Thyroid gland (tissue), 4 donors: Measurements from ENCODE around the gene PPP1R12B. TPM values are rescaled to one million over a fixed set of nuclear protein-coding genes. Genes with fewer than 3 reads are reported as not detected.

Source experiments
- DNase-seq, 2 donors: peaks; one replicate each; pipeline ENCODE4 v3.0.0-alpha.2; 2019
- H3K27ac ChIP-seq, 3 donors: fragments of 200-600 bp; sonication (generic); 1 replicate in 2 of 3; 2 replicates in 1 of 3; pipeline ENCODE4 v1.5.1; 2016 to 2019; ENCODE audit warnings: mild to moderate bottlenecking in 1 of 3, moderate library complexity in 1 of 3
- H3K27me3 ChIP-seq: fragments of 200-600 bp; sonication (generic); one replicate; pipeline ENCODE4 v1.5.1; 2019
- H3K36me3 ChIP-seq, 2 donors: fragments of 200-600 bp; sonication (generic); one replicate each; pipeline ENCODE4 v1.5.1; 2016 to 2019
- H3K4me1 ChIP-seq, 2 donors: fragments of 200-600 bp; sonication (generic); one replicate each; pipeline ENCODE4 v1.5.1; 2017 to 2019
- H3K4me3 ChIP-seq, 3 donors: fragments of 200-600 bp; sonication (generic); replicated peaks in 1 of 3; 1 replicate in 2 of 3; 2 replicates in 1 of 3; pipeline ENCODE4 v1.5.1; 2016; ENCODE audit warnings: mild to moderate bottlenecking in 1 of 3
- H3K9me3 ChIP-seq: fragments of 200-600 bp; sonication (generic); one replicate; pipeline ENCODE4 v1.5.1; 2017
- POLR2A ChIP-seq, 2 donors: fragments of 450-650 bp; IDR thresholded peaks; one replicate each; pipeline ENCODE4 v1.6.1; 2017; ENCODE audit warnings: antibody characterized with exemption in 2 of 2, mild to moderate bottlenecking in 2 of 2, moderate library complexity in 1 of 2
- WGBS, 2 donors: methylation state at CpG; one replicate each; pipeline ENCODE4 v1.1.5; 2017; 5-methylcytosine and 5-hydroxymethylcytosine counted together
- intact Hi-C: fragments of 100-400 bp; cut with DNase I; formaldehyde crosslinking; loops from one replicate; pipeline ENCODE4 v1.15.1; 2023
- total RNA-seq, 4 donors: library from RNA; depleted of rRNA; stranded (reverse); fragments of >200 nt; gene quantifications; one replicate each; pipeline ENCODE4 v1.2.3, GENCODE V29; 2016
- TF ChIP-seq, protein P1 (sequence below), 6 experiments: fragments of 200-600 bp in 3 of 6; fragments of 450-650 bp in 3 of 6; sonication (generic) in 3 of 6; IDR thresholded peaks; one replicate each; pipeline ENCODE4 v1.5.1; 2016 to 2019; ENCODE audit warnings: antibody characterized with exemption in 6 of 6, mild to moderate bottlenecking in 2 of 6, inconsistent platforms in 1 of 6, moderate library complexity in 1 of 6

Gene PPP1R12B
- total RNA-seq, 4 donors from 2014 or later = 34.9 to 48.5 (median 41.3) TPM

DNA sequence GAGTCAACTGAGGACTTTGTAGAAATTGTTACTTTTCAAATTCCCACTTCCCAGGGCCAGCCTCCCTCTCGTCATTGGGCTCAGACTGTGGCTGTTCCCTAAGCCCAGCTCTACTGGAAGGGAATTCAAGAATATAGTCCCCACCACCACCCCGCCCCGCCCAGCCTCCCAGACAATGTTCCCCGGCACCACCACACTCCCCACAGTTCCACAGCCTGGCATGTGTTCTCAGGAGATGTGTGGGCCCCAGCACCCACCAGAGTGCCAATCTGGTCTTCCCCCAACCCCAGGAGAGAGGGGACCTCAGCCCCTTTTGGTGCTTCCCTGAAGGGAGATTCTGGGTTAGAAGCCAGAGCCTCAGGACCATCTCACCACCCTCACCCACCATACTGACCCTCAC lies 241.6 kb downstream of the PPP1R12B start:
- intact Hi-C loops = no loop called here
- no peaks in the 10 kb centered on the region for H3K9me3 ChIP-seq
- H3K27ac ChIP-seq = peak overlapping the region in 2 of 3 donors; percentile 71 to 72
- DNase-seq = no peak
- WGBS, 2 donors = 90 to 96% methylated on average over 4 of the region's 4 CpGs
- TF ChIP-seq, protein P1, sequence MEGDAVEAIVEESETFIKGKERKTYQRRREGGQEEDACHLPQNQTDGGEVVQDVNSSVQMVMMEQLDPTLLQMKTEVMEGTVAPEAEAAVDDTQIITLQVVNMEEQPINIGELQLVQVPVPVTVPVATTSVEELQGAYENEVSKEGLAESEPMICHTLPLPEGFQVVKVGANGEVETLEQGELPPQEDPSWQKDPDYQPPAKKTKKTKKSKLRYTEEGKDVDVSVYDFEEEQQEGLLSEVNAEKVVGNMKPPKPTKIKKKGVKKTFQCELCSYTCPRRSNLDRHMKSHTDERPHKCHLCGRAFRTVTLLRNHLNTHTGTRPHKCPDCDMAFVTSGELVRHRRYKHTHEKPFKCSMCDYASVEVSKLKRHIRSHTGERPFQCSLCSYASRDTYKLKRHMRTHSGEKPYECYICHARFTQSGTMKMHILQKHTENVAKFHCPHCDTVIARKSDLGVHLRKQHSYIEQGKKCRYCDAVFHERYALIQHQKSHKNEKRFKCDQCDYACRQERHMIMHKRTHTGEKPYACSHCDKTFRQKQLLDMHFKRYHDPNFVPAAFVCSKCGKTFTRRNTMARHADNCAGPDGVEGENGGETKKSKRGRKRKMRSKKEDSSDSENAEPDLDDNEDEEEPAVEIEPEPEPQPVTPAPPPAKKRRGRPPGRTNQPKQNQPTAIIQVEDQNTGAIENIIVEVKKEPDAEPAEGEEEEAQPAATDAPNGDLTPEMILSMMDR (IDR thresholded peaks at IDR 0.05) = no peak
- TF ChIP-seq POLR2A (IDR thresholded peaks at IDR 0.05) = no peak
- H3K27me3 ChIP-seq = no peaks in the 10 kb centered on the region
- peaks cover 25 to 44% of the 10 kb centered on the region in 2 donors for H3K4me1 ChIP-seq
- H3K4me3 ChIP-seq = no peak overlapping the region
- no peaks in the 10 kb centered on the region for H3K36me3 ChIP-seq

DNA sequence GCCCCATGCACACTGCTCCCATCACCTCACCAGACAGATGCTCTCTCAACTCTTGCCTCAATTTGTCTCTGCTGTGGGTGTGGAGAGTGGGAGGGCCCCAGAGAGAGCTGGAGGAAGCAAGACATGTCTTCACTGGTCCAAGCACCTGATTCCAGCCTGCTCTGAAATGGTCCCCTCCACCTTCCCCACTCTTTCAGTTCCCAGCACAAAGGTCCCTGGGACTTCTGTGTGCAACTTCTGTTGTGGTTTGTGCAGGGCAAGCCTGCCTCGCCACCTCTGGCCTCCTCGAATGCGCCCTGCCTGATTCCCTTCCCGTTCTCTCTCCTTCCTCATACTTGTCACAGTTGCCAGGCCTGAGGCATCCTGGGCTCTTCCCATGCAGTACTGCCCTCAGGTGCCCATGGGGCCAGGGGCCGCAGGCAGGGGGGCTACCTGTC lies 242.5 kb downstream of the PPP1R12B start:
- no peak for TF ChIP-seq POLR2A (IDR thresholded peaks at IDR 0.05)
- TF ChIP-seq, protein P1 (IDR thresholded peaks at IDR 0.05) = no peak
- intact Hi-C loops = no loop called here
- no peaks in the 10 kb centered on the region for H3K27me3 ChIP-seq
- H3K27ac ChIP-seq = peak overlapping the region in 1 of 3 donors; percentile 72
- H3K4me1 ChIP-seq = peaks cover 23 to 40% of the 10 kb centered on the region in 2 donors
- H3K4me3 ChIP-seq = no peak overlapping the region
- no peaks in the 10 kb centered on the region for H3K9me3 ChIP-seq
- H3K36me3 ChIP-seq = no peaks in the 10 kb centered on the region
- no peak for DNase-seq
- 90% methylated on average over 5 of the region's 5 CpGs for WGBS, 2 donors

DNA sequence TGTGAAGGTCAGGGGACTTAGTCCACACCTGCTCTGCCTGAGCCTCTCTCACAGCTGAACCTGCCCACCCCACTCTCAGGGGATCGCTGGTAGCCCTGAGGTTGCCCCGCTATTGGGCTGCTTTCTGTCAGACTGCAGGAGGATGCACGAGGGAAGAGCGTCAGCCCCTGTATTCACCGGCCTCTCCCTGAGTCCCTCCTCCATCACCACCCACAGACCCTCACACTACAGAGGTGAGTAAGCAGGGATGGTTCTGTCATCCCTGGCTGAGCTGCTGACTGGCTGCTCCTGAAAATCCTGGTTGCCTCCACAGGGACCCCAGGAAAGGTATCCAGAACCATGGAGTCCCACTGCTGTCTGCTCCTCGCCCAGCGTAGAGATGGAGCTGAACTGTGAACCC lies 243.0 kb downstream of the PPP1R12B start:
- intact Hi-C loops = no loop called here
- Histone ChIP-seq H3K36me3 (no peaks in the 10 kb centered on the region), H3K27me3 (no peaks in the 10 kb centered on the region), H3K27ac (peak overlapping the region in 1 of 3 donors; percentile 72), H3K9me3 (no peaks in the 10 kb centered on the region), H3K4me1 (peaks cover 18 to 35% of the 10 kb centered on the region in 2 donors), H3K4me3 (no peak overlapping the region)
- TF ChIP-seq, protein P1 (IDR thresholded peaks at IDR 0.05) = no peak
- no peak for TF ChIP-seq POLR2A (IDR thresholded peaks at IDR 0.05)
- WGBS, 2 donors = 88 to 100% methylated on average over 1 to 7 of the region's 7 CpGs
- DNase-seq = no peak

DNA sequence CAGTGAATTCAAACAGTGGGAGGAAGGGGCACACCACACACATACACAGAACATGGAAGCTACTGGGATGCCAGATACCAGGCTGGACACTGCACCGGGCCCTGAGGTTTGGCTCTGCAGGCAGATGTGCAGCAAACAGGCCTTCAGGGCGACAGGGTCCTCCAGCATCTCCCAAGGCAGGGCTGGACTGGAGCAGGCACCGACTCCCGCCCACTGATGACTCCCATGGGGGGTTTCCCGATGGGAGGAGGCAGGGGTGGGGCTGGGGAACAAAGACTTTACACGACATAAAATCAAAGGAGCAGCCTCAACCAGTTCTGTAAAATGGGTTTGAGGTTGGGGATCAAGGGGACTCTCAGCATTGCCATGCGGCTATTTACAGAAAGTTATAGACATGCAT lies 243.6 kb downstream of the PPP1R12B start:
- H3K27me3 ChIP-seq = no peaks in the 10 kb centered on the region
- no peaks in the 10 kb centered on the region for H3K9me3 ChIP-seq
- no peak overlapping the region for H3K4me3 ChIP-seq
- H3K27ac ChIP-seq = no peak overlapping the region
- WGBS, 2 donors = 87 to 93% methylated on average over 6 to 7 of the region's 7 CpGs
- intact Hi-C loops = no loop called here
- H3K4me1 ChIP-seq = peaks cover 18 to 30% of the 10 kb centered on the region in 2 donors
- no peak for DNase-seq
- H3K36me3 ChIP-seq = no peaks in the 10 kb centered on the region
- no peak for TF ChIP-seq POLR2A (IDR thresholded peaks at IDR 0.05)
- TF ChIP-seq, protein P1 (IDR thresholded peaks at IDR 0.05) = no peak

DNA sequence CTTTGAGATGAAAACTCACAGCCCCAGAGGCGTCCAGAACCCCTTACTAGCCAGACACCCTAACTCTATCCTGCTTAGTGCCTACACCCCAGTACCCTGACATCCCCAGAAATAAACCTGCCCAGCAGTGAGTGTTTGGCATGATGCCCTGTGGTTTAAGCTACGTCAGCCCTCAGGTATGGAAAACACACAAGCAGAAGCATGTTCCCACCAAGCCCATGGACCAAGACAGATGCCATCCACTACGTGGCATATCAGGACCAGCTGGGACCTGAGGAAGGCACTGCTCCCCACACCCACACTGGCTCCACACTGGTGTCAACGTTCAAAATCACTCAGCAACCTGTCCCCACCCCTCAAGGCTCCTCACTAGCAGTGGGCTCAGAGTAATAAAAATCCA lies 245.3 kb downstream of the PPP1R12B start:
- peaks cover 6 to 15% of the 10 kb centered on the region in 2 donors for H3K4me1 ChIP-seq
- 91 to 93% methylated on average over 4 of the region's 4 CpGs for WGBS, 2 donors
- no peak overlapping the region for H3K27ac ChIP-seq
- no peak for DNase-seq
- no peaks in the 10 kb centered on the region for H3K9me3 ChIP-seq
- H3K36me3 ChIP-seq = no peaks in the 10 kb centered on the region
- TF ChIP-seq, protein P1 (IDR thresholded peaks at IDR 0.05) = no peak
- TF ChIP-seq POLR2A (IDR thresholded peaks at IDR 0.05) = no peak
- no peak overlapping the region for H3K4me3 ChIP-seq
- H3K27me3 ChIP-seq = no peaks in the 10 kb centered on the region
- intact Hi-C loops = no loop called here
